Natural killer cell (primary cell): ENCODE measurements around the gene FDPS. TPM values are rescaled to one million over a fixed set of nuclear protein-coding genes. Genes with fewer than 3 reads are reported as not detected.

ENCODE experiments used
- ATAC-seq, 3 donors: fragments of 150-1000 bp in 2 of 3; fragments of 200-7000 bp in 1 of 3; cut with Tn5 transposase; 1 replicate in 1 of 3; 2 replicates in 2 of 3; pipeline ENCODE4 v1.10.0; 2021; ENCODE audit warnings: mild to moderate bottlenecking in 2 of 3, moderate library complexity in 2 of 3
- DNase-seq, 2 donors: peaks; one replicate each; pipeline versions ENCODE4 v3.0.0 to v3.0.0-alpha.2; 2013 to 2021; ENCODE audit warnings: mixed read lengths in 1 of 2
- H3K27ac ChIP-seq: one replicate; pipeline ENCODE4 v1.5.1; 2013; ENCODE audit warnings: mild to moderate bottlenecking, low read length
- H3K27me3 ChIP-seq: one replicate; pipeline ENCODE4 v1.6.1; 2013; ENCODE audit warnings: low read length; ENCODE audit not compliant: control insufficient read depth, insufficient read depth
- H3K36me3 ChIP-seq: one replicate; pipeline ENCODE4 v1.6.1; 2013; ENCODE audit warnings: low read length; ENCODE audit not compliant: control insufficient read depth, insufficient read depth
- H3K4me1 ChIP-seq: one replicate; pipeline ENCODE4 v1.6.1; 2013; ENCODE audit warnings: low read length; ENCODE audit not compliant: control insufficient read depth, insufficient read depth
- H3K4me3 ChIP-seq: one replicate; pipeline ENCODE4 v1.5.1; 2013; ENCODE audit warnings: low read length
- H3K9me3 ChIP-seq: one replicate; pipeline ENCODE4 v1.6.1; 2013; ENCODE audit warnings: low read length; ENCODE audit not compliant: control insufficient read depth, insufficient read depth
- H3K27ac Mint-ChIP-seq, 2 donors: one replicate each; pipeline ENCODE4 v1.8.0; 2022; ENCODE audit warnings: mild to moderate bottlenecking in 2 of 2, mixed read lengths in 2 of 2, moderate library complexity in 1 of 2
- H3K27me3 Mint-ChIP-seq, 2 donors: one replicate each; pipeline ENCODE4 v1.8.0; 2022; ENCODE audit warnings: low read depth in 2 of 2, mixed read lengths in 2 of 2
- H3K36me3 Mint-ChIP-seq: one replicate; pipeline ENCODE4 v1.8.0; 2022; ENCODE audit warnings: mixed read lengths
- H3K4me1 Mint-ChIP-seq, 2 donors: one replicate each; pipeline ENCODE4 v1.8.0; 2022; ENCODE audit warnings: mixed read lengths in 2 of 2
- H3K4me3 Mint-ChIP-seq: one replicate; pipeline ENCODE4 v1.8.0; 2022; ENCODE audit warnings: mild to moderate bottlenecking, moderate library complexity, mixed read lengths
- H3K9me3 Mint-ChIP-seq, 2 donors: one replicate each; pipeline ENCODE4 v1.8.0; 2022; ENCODE audit warnings: mixed read lengths in 2 of 2
- WGBS: methylation state at CpG from one replicate; pipeline ENCODE4 v1.1.7; 2013; ENCODE audit warnings: missing lambda C conversion rate; ENCODE audit not compliant: insufficient coverage; 5-methylcytosine and 5-hydroxymethylcytosine counted together
- intact Hi-C: fragments of 100-400 bp; cut with micrococcal nuclease; formaldehyde crosslinking; loops from one replicate; pipeline ENCODE4 v1.14.2; 2022
- total RNA-seq, 4 donors: library from RNA; stranded (reverse); fragments of 120-200 nt in 1 of 4; gene quantifications; one replicate each; pipeline versions ENCODE4 v1.2.3 to v1.2.4, GENCODE V29; 2013 to 2022
- TF ChIP-seq, protein P1 (sequence below): fragments of 200-600 bp; IDR thresholded peaks from one replicate; pipeline ENCODE4 v1.8.0; 2022; ENCODE audit warnings: antibody characterized with exemption

Gene FDPS
- total RNA-seq, 3 donors from 2014 or later (not counting 1 experiment from before 2014, with no cell fraction given) = 105 to 110 (median 105) TPM

DNA sequence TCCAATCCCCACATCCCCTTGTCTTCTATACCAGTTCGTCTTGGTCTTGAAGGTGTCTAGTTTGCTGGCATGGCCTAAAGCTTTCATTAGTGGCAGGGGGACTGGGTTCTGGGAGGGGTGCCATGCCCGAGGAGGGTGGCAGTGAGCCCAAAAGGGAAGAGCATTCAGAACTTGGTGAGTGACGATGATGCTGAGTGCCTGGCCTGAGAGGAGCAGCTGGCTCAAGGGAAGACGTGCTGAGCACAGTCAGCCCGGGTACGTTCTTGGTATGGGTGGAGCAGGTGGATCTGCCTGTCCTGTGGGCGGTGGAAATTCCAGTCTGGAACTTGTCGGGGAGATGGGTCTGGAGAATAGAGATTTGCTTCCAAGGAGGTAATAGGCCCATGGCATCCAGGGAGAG, 4.6 kb downstream of the FDPS start:
- WGBS = 95% methylated on average over 7 of the region's 8 CpGs
- H3K9me3 ChIP-seq = no peaks in the 10 kb centered on the region
- Mint-ChIP-seq H3K27ac (no peak overlapping the region), H3K27me3 (no peaks in the 10 kb centered on the region), H3K4me1 (peaks cover 17 to 26% of the 10 kb centered on the region in 2 donors), H3K9me3 (no peaks in the 10 kb centered on the region), H3K4me3 (no peak overlapping the region), H3K36me3 (no peaks in the 10 kb centered on the region)
- no peaks in the 10 kb centered on the region for H3K27me3 ChIP-seq
- DNase-seq (no peak), ATAC-seq (no peak)
- H3K36me3 ChIP-seq = peaks cover 16% of the 10 kb centered on the region
- H3K27ac ChIP-seq = no peak overlapping the region
- H3K4me3 ChIP-seq = no peak overlapping the region
- intact Hi-C loops = no loop called here
- peaks cover 19% of the 10 kb centered on the region for H3K4me1 ChIP-seq
- TF ChIP-seq, protein P1, sequence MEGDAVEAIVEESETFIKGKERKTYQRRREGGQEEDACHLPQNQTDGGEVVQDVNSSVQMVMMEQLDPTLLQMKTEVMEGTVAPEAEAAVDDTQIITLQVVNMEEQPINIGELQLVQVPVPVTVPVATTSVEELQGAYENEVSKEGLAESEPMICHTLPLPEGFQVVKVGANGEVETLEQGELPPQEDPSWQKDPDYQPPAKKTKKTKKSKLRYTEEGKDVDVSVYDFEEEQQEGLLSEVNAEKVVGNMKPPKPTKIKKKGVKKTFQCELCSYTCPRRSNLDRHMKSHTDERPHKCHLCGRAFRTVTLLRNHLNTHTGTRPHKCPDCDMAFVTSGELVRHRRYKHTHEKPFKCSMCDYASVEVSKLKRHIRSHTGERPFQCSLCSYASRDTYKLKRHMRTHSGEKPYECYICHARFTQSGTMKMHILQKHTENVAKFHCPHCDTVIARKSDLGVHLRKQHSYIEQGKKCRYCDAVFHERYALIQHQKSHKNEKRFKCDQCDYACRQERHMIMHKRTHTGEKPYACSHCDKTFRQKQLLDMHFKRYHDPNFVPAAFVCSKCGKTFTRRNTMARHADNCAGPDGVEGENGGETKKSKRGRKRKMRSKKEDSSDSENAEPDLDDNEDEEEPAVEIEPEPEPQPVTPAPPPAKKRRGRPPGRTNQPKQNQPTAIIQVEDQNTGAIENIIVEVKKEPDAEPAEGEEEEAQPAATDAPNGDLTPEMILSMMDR = no peak

DNA sequence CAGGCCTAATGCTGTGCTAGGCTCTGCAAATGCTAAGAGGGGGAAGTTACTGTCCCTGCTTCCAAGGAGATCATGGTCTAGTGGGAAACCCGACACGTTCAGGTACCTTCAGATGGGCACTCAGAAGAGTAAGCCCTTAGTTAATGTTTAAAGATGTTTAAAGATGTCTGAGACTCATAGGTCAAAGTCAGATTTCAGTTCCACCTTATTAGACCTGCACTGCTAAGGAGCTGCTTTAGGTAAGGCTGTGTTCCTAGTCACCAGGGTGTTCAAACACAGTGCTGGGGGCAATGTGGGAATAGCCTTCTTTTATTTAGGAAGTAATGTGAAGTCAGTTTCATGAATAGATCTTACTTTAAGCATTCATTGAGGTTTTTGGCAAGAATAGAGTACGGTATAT, 8.3 kb downstream of the FDPS start:
- DNase-seq = no peak
- intact Hi-C loops = no loop called here
- no peaks in the 10 kb centered on the region for H3K9me3 Mint-ChIP-seq
- no peak for ATAC-seq
- TF ChIP-seq, protein P1 = no peak
- no peaks in the 10 kb centered on the region for H3K27me3 ChIP-seq
- no peak overlapping the region for H3K27ac ChIP-seq
- H3K27ac Mint-ChIP-seq = no peak overlapping the region
- no peaks in the 10 kb centered on the region for H3K27me3 Mint-ChIP-seq
- no peaks in the 10 kb centered on the region for H3K36me3 Mint-ChIP-seq
- H3K4me1 ChIP-seq = peaks cover 18% of the 10 kb centered on the region
- no peak overlapping the region for H3K4me3 ChIP-seq
- H3K4me3 Mint-ChIP-seq = no peak overlapping the region
- 98% methylated on average over 3 of the region's 3 CpGs for WGBS
- no peaks in the 10 kb centered on the region for H3K9me3 ChIP-seq
- peaks cover 14 to 34% of the 10 kb centered on the region in 2 donors for H3K4me1 Mint-ChIP-seq
- peaks cover 14% of the 10 kb centered on the region for H3K36me3 ChIP-seq

DNA sequence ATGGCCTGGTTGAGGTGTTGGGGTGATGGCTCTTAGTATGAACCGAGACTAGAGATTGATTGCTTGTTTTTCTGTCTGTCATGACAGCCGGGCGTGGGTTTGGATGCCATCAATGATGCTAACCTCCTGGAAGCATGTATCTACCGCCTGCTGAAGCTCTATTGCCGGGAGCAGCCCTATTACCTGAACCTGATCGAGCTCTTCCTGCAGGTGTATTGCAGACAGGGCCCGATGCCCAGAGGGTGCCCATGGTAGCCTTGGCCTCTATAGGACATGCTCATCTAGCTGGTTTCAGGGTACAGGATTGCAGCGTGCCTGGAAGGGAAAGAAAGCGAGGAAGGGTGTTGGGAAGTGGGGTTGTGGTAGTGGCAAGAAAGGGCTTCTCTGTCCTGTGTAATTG, 9.4 kb downstream of the FDPS start:
- H3K4me3 Mint-ChIP-seq = no peak overlapping the region
- ATAC-seq = no peak
- Histone ChIP-seq H3K27ac (no peak overlapping the region), H3K36me3 (peaks cover 12% of the 10 kb centered on the region), H3K4me3 (no peak overlapping the region), H3K4me1 (peaks cover 27% of the 10 kb centered on the region), H3K27me3 (no peaks in the 10 kb centered on the region), H3K9me3 (no peaks in the 10 kb centered on the region)
- H3K4me1 Mint-ChIP-seq = peaks cover 14 to 29% of the 10 kb centered on the region in 2 donors
- WGBS = 96% methylated on average over 9 of the region's 9 CpGs
- no peaks in the 10 kb centered on the region for H3K27me3 Mint-ChIP-seq
- H3K36me3 Mint-ChIP-seq = no peaks in the 10 kb centered on the region
- intact Hi-C loops = no loop called here
- no peak for DNase-seq
- H3K27ac Mint-ChIP-seq = no peak overlapping the region
- H3K9me3 Mint-ChIP-seq = no peaks in the 10 kb centered on the region
- TF ChIP-seq, protein P1 = no peak

DNA sequence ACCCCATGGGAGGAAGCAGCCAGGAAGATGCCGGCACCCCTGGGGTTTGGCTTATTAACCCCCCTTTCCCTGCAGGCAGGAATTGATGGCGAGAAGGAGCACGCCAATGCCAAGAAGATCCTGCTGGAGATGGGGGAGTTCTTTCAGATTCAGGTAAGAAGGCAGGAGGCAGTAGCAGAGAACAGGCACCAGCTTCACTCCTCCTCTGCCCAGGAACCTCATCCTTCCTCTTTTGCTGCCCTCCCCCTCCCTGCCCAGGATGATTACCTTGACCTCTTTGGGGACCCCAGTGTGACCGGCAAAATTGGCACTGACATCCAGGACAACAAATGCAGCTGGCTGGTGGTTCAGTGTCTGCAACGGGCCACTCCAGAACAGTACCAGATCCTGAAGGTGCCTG, 10.9 kb downstream of the FDPS start:
- peak overlapping the region; percentile 74 for H3K4me3 Mint-ChIP-seq
- 95% methylated on average over 5 of the region's 5 CpGs for WGBS
- TF ChIP-seq, protein P1 = no peak
- H3K27ac Mint-ChIP-seq = no peak overlapping the region
- Histone ChIP-seq H3K4me3 (no peak overlapping the region), H3K27ac (no peak overlapping the region), H3K36me3 (peaks cover 7% of the 10 kb centered on the region), H3K27me3 (no peaks in the 10 kb centered on the region), H3K9me3 (no peaks in the 10 kb centered on the region), H3K4me1 (peaks cover 28% of the 10 kb centered on the region)
- ATAC-seq (no peak), DNase-seq (no peak)
- intact Hi-C loops = no loop called here
- peaks cover 14 to 34% of the 10 kb centered on the region in 2 donors for H3K4me1 Mint-ChIP-seq
- H3K27me3 Mint-ChIP-seq = no peaks in the 10 kb centered on the region
- no peaks in the 10 kb centered on the region for H3K36me3 Mint-ChIP-seq
- H3K9me3 Mint-ChIP-seq = no peaks in the 10 kb centered on the region
